HG03097 (cell line): ENCODE results near the gene DDR2.
"Not testable (repeated sequence)": the region's sequence is repeated elsewhere in the genome, so short reads cannot be mapped to it uniquely, and the experiment has no call there.

Experiments used
- ATAC-seq: cut with Tn5 transposase; IDR thresholded peaks from one replicate; pipeline ENCODE4 v1.9.1; 2021; ENCODE audit not compliant: unreplicated experiment, low FRiP score

The DDR2 gene

DNA sequence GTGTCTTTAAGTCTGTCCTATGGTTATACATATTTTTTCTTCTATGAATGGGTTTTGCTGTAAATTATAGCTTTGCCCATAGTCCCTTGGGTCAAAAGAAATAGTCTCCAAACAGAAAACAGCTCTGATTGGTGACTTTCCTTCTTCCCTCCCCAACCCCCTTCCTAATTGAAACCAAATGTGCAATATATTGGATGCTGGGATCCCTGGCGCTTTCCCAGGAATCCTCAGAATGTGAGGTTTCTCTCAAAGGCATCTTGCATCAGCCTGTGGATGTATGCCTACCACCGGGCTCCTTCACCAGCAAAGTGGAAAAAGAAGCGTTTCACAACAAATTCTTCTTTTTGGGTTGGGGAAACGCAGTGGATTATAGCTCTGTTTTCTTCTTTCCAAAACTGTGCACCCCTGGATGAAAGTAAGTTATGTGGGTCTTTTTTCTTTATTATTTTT lies at the start of gene DDR2:
TSS of gene DDR2 (plus strand) at position 248 of the 450 bp plus-strand sequence. CDS start 86,600 bp downstream, outside the sequence.
- ATAC-seq, result no peak

GRCh38 chr1:162582901-162583300 lies 49.4 kb upstream of the DDR2 start:
- not testable (repeated sequence) for ATAC-seq

DNA sequence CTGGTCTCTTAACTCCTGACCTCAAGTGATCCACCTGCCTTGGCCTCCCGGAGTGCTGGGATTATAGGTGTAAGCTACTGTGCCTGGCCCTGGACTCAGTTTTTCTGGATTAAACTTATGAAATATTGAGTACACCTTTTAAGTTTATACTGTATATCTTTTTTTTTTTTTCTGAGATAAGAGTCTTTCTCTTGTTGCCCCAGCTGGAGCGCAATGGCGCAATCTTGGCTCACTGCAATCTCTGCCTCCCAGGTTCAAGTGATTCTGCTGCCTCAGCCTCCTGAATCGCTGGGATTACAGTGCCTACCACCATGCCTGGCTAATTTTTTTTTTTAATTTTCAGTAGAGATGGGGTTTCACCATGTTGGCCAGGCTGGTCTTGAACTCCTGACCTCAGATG lies 47.2 kb upstream of the DDR2 start:
- not testable (repeated sequence) for ATAC-seq

GRCh38 chr1:162587347-162587746 lies 44.9 kb upstream of the DDR2 start:
- no peak for ATAC-seq

DNA sequence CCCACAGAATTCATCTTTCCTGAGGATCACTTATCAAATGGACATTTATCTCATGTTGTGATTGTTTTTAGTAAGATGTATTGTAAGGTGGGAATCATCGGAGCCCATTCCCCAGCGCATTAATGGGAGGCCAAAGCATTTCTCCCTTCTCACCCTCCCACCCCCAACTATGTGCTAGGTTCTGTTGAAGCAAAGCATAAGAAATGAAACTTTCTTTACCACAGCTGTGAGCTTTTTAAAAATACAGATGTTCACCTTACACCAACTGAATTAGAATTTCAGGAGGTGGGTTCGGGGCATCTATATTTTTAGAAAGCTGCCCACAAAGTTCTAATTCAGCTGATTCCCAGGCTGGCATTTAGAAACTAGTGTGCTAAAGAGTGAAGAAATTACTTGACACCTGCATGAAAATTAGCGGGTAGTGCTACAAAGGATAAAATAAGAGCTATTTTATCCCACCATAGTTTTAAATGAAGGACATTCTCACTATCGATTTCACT lies 44.5 kb upstream of the DDR2 start:
- ATAC-seq, result no peak

DNA sequence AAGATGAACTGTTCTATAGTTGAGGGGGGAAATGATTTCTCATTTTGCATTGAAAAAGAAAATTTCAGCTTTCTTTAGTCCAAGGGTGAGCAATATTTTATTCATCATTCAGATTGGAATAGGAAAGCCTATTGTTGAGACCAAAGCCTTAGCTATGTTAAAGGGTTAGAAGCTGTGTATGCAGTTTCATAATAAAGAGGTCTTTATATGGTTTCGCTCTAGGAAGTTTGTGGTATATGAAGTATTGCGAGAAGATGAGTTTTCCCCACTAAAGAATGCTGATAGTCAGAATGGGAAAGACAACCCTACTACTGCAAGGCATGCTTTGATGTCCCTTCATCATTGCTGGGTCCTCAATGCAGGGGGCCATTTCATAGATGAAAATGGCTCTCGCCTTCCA lies 42.2 kb upstream of the DDR2 start:
- ATAC-seq, result no peak

- no peak for ATAC-seq
Measured at GRCh38 chr1:162590686-162591085, 41.6 kb upstream of the DDR2 start.

- no peak for ATAC-seq
Measured at GRCh38 chr1:162596514-162597170, 35.6 kb upstream of the DDR2 start.

- ATAC-seq, result no peak
Measured at GRCh38 chr1:162599451-162599850, 32.8 kb upstream of the DDR2 start.

DNA sequence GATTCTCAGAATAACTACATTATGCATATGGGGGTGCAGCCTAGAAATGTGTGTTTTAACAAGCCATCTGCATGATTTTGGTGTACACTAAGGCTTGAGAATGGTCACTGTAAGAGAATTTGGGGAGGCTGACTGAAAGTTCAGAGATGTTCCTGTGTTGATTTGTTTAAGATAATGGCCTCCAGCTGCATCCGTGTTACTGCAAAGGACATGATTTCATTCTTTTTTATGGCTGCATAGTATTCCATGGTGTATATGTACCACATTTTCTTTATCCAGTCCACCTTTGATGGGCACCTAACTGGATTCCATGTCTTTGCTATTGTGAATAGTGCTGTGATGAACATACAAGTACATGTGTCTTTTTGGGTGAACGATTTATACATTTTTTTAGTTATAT lies 29.1 kb upstream of the DDR2 start:
- not testable (repeated sequence) for ATAC-seq

DNA sequence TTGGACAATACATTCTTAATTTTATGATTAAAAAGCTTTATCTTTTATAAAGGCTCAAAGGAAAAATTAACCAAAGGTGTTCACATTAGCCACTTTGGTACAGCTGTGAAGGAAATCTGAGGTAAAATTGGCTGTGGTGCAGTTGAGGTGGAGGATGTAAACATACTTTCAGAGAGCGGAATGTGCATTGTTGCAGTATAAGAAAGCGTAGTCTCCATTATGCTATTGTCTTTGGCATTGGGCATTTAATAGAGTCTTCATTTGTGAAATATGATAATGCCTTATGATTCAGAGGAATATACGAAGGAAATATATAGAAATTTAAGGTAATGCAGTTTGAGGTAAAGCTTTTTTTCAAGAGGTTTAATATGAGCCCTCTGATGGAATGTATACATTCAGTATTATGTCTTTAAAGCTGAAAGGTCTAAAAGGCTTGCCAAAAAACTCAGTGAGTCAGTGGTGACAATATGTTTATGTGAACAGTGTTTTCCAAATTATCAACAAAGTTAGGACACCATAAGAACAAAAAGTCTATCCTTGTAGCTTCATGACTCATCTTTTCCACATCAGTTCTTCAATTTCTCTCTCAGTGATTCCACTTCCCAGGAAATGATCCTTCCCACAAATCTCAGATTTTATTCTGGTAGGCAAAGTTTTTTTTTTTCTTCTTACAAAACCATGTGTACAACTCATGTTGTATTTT lies 26.9 kb upstream of the DDR2 start:
- no peak for ATAC-seq

DNA sequence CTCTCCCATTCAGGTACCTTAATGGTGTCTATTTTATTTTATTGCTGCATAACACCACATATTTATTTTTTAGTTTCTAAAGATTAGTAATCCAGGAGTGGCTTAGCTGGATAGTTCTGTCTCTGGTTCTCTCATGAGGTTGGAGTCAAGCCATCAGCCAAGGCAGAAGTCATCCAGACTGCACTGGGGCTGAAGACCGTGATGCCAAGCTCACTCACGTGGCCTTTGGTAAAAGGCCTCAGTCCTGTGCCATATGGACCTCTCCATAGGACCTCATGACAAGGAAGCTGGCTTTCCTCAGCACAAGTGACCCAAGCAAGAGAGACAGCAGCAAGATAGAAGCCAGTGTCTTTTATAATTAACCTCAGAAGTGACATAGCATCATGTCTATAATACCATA lies 23.0 kb upstream of the DDR2 start:
- no peak for ATAC-seq

DNA sequence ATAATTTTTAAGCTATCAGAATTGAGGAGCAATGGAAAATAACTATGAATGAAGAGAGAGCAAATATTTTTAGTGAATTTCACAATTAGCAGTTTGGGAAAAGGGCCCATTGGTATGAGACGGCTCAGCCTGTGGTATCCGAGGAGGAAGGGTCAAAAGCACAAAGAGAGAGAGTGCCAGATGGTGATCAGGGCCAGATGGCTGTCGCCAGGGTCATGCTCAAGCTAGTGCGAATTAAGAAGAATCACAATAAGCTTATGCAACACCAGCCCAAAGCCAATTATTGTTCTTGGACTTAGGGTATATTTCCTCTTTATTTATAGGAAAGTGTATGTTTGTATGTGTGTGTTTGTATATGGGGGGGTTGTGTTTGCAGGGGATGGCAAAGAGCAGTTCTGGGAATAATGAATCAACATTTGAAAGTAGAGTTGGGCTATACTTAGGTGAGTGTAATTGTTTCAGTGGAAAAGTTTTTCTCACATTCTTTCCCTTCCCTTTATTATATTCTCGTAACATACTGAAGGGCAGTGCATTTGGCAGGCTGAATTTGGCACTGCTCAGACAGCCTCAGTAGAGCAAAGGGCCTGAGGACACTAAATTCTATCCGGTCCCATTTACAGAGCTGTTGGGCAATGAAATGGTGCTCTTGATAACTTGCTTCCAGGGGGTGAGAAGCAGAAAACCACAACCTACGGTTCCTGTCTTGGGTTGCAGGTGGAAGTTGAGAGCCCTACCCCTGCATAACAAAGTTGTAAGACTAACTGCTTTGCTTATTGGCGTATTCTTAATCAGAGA lies 19.5 kb upstream of the DDR2 start:
- ATAC-seq, result no peak

DNA sequence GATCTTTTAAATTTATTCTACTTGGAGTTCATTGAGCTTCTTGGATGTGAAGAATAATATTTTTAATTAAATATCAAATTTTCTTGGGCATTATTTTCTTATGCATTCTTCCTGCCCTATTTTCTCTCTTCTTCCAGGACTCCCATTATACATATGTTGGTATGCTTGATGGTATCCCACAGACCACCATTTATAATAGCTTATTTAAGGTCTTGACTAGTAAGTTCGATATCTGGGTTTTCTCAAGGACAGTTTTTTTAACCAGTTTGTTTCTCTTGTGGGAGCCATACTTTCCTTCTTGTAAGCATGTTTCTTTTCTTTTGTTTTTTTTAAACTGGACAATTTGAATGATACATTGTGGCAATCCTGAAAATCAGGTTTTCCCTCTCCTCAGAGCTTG lies 15.4 kb upstream of the DDR2 start:
- ATAC-seq, result no peak

DNA sequence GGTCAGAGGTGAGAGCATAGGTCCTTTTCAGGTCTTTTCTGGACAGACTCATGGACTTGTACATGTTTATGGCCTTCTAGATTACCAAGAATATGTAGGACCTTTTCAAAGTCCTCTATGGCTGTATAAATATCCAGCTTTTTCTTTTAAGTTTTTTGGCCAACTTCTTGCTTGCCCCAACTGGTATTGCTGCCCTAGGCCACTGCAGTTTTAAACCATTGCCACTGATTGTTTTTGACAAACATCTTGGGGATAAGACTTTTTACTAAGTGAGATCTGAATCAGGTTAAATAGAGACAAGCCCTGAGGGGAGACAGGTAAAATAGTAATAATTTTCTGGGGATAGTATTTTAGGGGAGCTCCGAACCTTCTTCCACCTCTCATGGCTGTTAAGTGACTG lies 14.8 kb upstream of the DDR2 start:
- ATAC-seq, result no peak

DNA sequence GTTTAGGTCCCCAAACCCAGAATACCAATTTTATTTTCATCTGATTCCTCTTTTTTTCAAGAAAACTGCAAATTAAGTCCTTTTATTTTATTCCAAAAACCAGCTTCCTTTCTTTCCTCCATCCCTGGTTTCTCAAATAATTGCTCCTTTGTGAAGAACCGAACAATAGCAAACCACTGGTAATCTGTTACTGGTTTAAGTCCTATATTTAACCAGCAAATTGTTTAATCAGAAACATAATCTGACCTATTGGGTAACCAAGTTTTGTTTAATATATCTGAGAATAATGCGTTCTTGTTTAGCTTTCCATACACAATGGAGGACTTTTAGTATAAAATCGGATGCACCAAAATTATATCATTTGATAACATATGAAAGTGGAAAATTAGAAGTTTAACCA lies 13.2 kb upstream of the DDR2 start:
- ATAC-seq, result no peak

DNA sequence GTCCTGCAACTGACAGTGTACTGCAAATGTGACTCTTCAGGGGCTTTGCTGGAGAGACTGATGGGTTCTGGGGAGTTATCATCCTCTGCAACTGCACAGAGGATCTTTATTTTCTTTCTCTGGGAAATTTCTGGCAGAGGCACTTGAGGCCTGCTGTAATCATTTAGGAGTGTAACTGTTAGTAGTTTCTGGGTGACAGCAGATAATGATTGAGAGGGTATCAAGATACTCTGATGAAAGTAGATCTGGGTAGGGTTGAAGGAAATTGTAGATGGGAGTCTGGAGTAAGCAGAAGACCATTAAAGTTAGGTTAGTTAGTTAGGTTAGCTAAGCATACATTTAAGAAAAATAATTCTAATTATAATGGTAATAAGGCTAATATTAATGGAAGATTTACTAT lies 11.0 kb upstream of the DDR2 start:
- no peak for ATAC-seq

DNA sequence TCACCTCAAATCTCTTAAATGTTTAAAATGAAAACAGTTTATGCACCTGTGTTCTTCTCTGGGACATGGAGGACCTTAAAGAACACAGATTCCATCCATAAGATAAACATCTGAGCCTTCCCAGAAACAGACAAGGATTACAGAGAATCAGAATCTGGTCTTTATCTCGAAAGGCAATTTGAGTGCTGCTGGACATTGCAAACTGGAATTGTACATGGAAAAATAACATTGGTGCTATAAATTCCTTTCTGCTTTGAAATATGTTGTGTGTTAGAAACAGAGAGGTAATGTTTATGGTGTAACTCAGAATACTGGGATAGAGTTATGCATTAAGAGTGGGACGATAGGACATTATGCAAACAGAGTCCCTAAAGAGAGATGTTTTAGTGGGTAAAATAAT lies 6.6 kb upstream of the DDR2 start:
- no peak for ATAC-seq

DNA sequence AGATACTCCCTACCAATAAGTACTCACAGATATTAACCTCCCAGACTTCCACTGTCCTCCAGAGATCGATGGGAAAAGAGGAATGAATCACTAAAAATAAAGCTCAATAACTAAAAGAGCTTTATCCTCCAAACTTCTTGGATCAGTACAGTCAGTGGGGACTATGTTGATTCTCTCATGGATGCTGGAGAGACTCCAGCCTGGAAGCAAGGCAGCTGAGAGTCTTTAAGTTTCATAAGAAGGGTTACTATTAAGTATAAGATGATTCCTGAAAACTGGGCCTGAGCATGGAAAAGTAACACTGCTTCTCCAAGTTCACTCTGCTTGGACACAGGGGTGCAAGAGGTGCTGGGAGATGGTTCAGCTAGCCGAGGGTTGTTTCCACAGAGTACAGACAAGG lies 6.2 kb upstream of the DDR2 start:
- ATAC-seq, result no peak

- ATAC-seq, result no peak
Measured at GRCh38 chr1:162626761-162627160, 5.5 kb upstream of the DDR2 start.

DNA sequence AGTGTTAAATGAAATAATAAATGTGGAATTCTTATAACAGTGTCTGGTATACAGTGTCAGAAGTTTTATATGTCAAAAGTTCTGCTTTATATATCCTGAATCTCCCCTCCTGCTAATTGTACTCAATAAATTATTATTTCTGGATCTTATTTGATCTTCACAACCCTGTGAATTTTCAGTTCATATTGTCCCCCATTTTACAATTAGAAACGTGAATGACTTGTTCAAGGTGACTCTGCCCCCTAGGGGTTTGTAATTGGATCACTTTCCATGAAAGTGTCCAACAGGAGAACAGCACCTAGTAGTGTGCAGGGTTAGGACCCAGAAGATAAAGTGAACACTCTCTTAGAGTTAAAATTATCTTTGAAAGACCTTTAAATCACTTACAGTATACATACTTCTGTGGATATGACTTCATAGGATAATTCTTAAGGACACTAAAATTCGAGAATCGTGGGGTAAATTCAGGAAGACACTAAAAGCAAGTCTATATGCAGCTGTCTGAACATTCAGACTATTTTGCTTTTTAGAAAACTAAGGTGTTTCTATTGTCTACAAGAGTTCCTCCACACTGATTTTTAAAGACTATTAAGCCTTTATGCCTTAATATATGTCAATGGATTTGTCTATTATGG lies 4.5 kb upstream of the DDR2 start:
- no peak for ATAC-seq
